GF-D8 (cell line): ENCODE measurements around the gene ZNF439.
"Not testable (repeated sequence)": the region's sequence is repeated elsewhere in the genome, so short reads cannot be mapped to it uniquely, and the experiment has no call there.

Experiments
- DNase-seq: peaks from one replicate; lab custom pipeline; 2025; lab: John Stamatoyannopoulos, UW

Gene ZNF439

DNA sequence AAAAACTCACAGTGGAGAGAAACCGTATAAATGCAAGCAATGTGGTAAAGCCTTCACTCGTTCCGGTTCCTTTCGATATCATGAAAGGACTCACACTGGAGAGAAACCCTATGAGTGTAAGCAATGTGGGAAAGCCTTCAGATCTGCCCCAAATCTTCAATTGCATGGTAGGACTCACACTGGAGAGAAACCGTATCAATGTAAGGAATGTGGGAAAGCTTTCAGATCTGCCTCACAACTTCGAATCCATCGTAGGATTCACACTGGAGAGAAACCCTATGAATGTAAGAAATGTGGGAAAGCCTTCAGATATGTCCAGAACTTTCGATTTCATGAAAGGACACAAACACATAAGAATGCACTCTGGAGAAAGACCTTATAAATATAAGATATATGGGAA lies 19.7 kb downstream of the ZNF439 start:
- no peak for DNase-seq

DNA sequence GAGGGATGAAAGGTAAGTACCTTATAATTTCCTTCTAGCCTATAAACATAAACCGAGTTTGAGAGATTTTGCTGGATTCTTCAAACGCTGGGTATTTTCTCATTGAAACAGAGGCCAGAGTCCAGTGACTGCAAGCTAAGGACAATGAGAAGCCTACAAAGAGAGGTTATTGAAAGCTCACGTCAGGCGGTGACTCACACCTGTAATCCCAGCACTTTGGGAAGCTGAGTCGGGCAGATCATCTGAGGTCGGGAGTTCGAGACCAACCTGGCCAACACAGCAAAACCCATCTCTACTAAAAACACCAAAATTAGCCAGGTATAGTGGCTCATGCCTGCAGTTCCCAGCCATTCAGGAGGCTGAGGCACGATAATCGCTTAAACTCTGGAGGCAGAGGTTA lies 24.1 kb downstream of the ZNF439 start:
- DNase-seq = no peak

DNA sequence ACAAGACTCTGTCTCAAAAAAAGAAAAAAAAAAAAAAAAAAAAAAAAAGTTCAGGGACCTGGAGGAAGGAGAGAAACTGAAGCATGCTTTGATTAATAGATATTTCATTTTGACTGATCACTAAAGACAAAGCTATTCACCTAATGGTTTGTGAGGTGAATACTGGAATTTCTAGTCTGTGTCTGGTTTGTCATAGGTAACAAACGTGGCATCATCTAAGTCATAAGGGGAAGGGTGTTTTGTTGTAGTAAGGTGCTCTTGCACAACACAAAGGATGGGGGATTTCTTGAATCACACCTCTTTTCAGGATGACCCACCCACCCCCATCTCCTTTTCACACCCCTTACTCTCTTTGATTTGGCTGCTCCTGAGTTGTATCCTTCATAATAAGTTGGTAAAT lies 25.2 kb downstream of the ZNF439 start:
- DNase-seq = no peak

DNA sequence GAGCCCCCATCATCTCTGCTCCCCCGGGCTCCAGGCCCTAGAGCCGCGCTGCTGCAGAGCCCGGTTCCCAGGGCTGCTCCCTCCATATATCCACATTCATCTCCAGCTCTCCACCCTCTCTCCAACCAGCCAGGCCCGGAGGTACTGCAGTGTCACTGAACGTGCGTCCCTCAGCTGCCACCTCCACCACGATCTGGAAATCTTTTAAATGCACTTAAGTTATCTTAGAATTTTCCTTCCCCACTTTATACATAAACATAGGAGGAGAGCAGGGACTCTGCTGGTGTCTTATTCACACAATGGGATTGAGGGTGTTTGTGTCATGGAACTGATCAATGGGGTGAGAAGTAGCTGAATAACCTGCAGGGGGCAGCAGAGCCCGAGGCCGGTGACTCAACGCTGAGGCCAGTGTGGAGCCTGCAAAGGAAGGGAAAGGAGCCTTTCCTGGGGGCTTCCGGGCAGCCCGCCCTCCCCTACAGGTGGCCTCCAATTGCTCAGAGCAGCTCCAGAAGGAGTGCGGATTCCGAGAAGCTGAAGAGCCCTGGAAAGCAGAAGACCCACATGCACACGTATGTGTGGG lies 31.3 kb downstream of the ZNF439 start:
- not testable (repeated sequence) for DNase-seq

DNA sequence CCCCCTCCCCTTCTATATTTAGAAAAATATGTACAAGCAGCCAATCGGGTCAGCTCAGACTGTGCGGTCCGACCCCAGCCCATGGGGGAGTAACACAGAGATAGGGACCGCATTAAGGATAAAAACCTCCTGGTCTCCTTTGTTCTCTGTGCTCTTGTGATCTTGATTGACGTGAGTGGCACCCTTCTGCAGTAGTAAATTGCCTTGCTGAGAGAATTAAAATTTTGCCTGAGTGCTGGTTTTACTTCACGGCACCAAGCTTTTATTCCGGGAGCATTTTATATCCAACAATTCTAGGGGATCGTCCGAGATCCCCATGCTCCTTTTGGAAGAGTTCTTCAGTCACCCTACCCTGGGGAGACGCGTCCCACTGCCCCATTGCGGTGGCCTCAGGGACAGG lies 32.1 kb downstream of the ZNF439 start:
- DNase-seq = no peak

DNA sequence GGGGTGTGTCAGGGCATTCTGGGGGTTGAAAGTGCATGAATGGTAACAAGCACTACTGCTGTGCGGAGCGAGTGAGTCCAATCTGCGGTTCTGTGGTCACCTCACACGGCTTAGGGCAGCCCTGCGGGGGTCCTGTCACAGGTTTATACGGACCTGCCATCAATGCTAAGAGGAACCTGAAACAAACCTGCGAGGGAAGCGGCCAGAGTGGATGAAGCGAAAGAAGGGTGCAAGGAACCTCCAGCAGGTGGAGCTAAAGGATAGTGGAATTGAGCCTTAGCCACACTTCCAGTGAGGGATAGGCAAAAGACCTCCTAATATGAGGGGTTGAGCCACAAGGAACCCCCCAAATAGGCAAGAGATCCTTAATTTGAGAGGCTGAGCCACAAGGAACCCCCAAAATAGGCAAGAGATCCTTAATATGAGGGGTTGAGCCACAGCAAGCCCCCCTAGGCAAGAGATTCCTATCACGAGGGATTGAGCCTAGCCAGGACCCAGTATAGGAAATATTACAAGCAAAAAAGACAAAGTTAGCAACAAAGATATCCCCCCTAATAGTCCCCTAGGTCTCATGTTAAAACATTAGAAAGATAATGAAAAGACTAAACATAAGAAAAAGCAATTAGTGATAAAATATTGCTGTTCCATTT lies 32.8 kb downstream of the ZNF439 start:
- peak; percentile 14 for DNase-seq

DNA sequence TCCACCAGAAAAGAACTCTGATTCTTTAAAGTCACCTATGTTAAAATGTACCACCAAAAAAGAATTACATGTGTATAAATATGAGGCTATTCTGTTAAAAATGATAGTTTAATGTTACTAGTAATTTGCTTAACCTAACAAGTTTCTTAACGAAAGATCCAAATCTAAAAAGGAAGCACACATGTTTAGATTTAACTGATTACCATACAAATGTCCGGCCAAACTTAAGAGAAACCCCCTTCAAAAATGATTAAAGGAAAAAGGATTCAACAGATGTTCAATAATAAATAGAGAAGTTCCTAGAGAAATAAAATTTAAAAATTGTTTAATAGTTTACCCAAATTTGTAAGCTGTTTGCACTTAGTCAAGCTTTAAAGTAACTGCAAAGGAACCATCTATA lies 34.1 kb downstream of the ZNF439 start:
- no peak for DNase-seq

DNA sequence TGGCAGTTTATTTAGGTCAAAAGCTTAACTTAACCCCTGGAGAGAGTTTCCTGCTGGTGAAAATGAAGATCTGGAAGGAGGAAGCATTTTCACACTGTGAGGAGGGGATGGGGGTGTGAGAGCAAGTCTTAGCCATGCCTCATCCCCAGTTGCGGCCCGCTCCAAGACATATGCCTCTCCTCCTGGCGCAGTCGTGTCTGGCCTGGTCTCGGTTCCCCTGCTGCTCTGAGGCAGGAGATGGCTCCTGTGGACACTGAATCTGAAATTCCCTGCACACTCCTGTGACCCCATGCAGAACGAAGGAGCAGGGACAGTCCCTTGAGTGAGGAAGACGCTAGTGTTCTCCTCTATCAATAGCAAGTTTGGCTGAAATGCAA lies 38.7 kb downstream of the ZNF439 start:
- no peak for DNase-seq

DNA sequence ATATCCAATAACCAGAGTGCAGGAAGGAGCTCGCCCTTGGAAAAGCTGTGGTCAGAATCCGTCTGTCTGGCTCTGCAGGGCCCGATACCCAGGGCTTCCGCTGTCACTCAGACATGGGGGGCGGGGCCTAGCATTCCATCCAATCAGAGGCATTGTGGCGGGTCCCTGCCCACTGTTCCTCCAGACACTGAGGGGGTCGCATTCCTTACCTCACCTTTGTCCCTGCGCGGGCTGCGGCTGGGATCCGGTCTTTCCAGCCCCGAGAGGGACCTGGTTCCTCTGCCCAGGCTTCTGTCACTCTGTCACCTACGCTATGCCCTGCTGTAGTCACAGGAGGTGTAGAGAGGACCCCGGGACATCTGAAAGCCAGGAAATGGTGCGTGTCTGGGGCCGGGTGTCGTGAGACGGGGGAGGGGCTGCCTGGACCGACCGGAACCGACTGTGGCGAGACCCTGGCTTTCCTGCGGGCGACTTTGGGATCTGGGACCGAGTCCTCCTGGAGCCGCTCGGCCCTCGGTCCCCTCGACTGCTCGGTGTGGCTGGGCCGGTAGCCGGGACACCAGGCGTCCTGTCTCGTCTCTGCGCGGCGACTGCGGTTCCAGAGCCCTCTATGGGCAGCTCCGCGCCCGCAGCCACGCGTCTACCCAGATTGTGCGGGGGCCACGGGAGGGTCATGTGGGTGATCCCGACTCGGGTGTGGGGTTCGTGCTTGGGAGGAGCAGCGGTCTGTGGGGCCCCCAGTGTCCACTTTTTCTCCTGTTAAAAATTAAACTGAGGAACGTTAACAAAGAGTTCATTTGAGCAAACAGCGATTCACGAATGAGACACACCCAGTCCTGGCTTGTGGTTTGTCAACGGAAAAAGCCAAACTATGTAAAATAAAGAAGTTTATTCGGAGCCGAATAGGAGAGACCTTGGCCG lies 39.3 kb downstream of the ZNF439 start, which contains the start of gene ZNF69:
Gene ZNF69 (plus strand): TSS at position 172 of the 921 bp plus-strand sequence. CDS start 142 bp downstream, at position 314.
- peak; percentile 39 for DNase-seq

DNA sequence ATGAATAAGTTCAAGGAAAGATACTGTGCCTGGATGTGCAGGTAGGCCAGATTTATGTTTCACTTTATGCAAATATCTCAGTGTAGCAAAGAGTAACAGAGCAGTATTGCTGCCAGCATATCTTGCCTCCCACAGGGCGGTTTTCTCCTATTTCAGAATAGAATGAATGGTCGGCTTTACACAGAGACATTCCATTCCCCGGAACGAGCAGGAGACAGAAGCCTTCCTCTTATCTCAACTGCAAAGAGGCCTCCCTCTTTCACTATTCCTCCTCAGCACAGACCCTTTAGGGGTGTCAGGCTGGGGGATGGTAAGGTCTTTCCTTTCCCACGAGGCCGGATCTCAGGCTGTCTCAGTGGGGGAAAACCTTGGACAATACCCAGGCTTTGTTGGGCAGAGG lies 41.4 kb downstream of the ZNF439 start:
- not testable (repeated sequence) for DNase-seq

DNA sequence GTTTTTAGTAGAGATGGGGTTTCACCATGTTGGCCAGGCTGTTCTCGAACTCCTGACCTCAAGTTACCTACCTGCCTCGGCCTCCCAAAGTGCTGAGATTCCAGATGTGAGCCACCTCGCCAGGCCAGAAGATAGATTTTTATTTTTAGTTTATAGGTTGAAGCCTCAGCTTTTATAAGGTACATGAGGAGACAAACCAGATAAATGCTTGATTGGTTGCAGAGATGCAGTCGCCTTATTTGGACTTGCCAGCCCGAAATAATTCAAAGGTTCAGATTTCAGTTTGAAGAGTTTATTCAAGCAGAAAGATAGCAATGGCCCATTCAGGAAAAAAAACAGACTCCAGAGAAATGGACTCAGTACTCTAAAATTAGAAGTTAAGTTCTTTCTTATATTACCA lies 42.1 kb downstream of the ZNF439 start:
- DNase-seq = no peak

DNA sequence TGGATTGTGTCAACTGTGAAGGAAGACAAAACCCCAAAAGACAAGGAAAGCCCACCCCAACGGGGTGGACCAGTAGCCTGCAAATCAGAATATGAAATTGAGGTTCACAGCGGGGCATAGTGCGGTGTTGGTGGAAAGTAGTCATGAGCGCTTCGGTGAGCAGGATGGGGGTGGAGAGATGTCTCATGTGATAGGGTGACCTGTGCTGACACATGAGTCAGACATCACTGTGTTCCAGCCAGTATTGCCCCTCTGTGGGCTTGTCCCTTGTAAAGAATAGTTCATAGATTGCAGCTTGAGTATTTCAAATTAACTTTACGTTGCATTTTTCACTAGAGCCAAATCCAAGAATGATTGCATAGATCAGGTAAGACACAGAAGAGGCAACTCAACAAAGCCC lies 46.3 kb downstream of the ZNF439 start:
- DNase-seq = no peak

DNA sequence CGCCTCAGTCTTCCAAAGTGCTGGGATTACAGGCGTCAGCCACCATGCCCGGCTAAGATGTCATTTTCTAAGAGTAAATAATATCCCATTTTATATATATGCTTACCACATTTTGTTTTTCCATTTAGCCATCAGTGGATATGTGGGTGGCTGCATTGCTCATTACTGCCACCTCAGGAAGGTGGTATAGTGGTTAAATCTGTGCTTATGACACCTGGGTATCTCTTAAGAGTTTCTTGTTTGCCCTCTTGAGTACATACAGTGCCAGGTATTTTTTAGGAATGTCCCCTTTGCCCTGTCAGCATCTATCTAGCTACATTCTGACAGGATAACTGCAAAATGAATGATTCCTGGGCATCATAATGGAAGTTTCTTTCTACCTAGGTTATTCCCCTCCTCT lies 53.7 kb downstream of the ZNF439 start:
- DNase-seq = no peak

DNA sequence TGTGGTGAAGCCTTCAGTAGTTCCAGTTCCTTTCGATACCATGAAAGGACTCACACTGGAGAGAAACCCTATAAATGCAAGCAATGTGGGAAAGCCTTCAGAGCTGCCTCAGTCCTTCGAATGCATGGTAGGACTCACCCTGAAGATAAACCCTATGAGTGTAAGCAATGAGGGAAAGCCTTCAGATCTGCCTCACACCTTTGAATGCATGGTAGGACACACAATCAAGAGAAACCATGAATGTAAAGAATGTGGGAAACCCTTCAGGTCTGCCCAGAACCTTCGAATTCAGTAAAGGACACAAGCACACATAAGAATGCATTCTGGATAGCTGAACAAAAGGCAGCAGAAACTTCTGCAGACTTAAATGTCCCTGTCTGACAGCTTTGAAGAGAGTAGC lies 57.4 kb downstream of the ZNF439 start:
- no peak for DNase-seq

DNA sequence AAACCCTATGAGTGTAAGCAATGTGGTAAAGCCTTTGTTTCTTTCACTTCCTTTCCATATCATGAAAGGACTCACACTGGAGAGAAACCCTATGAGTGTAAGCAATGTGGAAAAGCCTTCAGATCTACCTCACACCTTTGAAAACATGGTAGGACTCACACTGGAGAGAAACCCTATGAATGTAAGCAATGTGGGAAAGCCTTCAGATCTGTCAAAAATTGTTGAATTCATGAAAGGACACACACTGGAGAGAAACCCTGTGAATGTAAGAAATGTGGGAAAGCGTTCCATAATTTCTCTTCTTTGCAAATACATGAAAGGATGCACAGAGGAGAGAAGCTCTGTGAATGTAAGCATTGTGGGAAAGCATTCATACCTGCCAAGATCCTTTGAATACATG lies 63.4 kb downstream of the ZNF439 start:
- not testable (repeated sequence) for DNase-seq

DNA sequence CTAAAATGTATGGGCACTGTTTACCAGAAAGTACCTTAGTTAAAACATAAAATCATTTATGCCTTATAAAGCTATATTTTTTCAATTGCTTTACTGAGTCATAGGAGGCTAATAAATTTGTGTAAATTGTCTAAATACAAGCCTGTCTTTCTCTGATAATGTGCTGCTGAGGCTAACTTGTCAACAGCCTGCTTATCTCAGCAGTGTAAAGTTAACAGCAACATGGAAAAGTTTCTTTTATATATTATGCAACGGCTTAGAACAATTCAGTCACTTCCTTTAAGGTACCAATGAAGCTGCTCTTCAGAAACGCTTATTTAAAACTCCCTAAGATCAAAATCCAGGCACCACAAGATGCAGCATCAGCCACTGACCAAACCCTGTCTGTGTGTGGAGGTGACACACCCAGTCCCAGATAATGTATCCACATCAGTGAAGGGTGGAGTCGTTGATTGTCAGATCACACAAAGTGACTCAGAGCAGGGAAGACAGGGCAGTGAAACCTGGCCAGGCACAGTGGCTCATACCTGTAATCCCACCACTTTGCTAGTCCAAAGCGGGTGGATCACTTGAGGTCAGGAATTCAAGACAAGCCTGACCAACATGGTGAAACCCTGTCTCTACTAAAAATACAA lies 66.0 kb downstream of the ZNF439 start:
- not testable (repeated sequence) for DNase-seq
